GM21737 (cell line): Measurements from ENCODE around the gene PCDH9.
"Not testable (repeated sequence)": the region's sequence is repeated elsewhere in the genome, so short reads cannot be mapped to it uniquely, and the experiment has no call there.

Source experiments
- ATAC-seq: cut with Tn5 transposase; IDR thresholded peaks from one replicate; pipeline ENCODE4 v1.9.1; 2021; ENCODE audit warnings: mild to moderate bottlenecking, moderate library complexity; ENCODE audit not compliant: unreplicated experiment

Gene PCDH9

GRCh38 chr13:67134417-67135129 lies 95.6 kb downstream of the PCDH9 start:
- peak; percentile 59 for ATAC-seq

- ATAC-seq = no peak
Observed at GRCh38 chr13:67133476-67133875, 96.7 kb downstream of the PCDH9 start.

GRCh38 chr13:67131393-67131792 lies 98.7 kb downstream of the PCDH9 start:
- no peak for ATAC-seq

- ATAC-seq = no peak
Observed at GRCh38 chr13:67130444-67130843, 99.7 kb downstream of the PCDH9 start.

DNA sequence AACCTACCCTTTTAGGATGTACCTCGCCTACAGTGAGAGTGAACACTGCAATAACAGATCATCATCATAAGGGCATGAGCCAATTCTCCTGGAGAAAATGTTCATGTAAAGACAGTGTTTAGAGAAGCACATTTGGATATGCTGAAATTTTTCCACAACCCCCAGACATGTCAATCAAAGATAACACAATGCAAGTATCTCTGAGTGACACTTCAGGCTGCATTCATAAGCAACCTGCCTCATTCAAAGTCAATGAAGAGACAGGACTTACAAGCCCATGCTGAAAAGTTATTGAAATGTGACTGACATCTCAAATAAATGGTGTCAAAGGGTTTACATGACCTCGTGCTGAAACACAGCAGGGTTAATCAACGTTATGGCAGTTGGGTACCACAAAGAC lies 102.0 kb downstream of the PCDH9 start:
- ATAC-seq = no peak

- ATAC-seq = no peak
Observed at GRCh38 chr13:67125681-67126080, 104.5 kb downstream of the PCDH9 start.

- ATAC-seq = no peak
Observed at GRCh38 chr13:67123165-67123564, 107.0 kb downstream of the PCDH9 start.

DNA sequence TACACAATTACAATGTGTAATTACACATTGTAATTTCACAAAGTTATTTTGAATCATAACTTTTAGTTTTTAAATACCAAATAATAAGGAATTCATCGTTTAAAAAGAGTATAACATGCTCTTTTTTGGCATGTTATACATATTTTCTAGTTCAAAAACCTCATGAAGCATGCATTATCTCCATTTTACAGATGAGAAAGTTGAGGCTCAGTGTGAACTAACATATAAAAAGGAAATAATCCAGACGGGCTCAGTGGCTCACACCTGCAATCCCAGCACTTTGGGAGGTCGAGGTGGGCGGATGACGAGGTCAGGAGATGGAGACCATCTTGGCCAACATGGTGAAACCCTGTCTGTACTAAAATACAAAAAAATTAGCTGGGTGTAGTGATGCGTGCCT lies 107.9 kb downstream of the PCDH9 start:
- ATAC-seq = no peak

- ATAC-seq = no peak
Observed at GRCh38 chr13:67120872-67121531, 109.1 kb downstream of the PCDH9 start.

- no peak for ATAC-seq
Observed at GRCh38 chr13:67119481-67119894, 110.6 kb downstream of the PCDH9 start.

GRCh38 chr13:67118277-67118676 lies 111.9 kb downstream of the PCDH9 start:
- ATAC-seq = no peak

DNA sequence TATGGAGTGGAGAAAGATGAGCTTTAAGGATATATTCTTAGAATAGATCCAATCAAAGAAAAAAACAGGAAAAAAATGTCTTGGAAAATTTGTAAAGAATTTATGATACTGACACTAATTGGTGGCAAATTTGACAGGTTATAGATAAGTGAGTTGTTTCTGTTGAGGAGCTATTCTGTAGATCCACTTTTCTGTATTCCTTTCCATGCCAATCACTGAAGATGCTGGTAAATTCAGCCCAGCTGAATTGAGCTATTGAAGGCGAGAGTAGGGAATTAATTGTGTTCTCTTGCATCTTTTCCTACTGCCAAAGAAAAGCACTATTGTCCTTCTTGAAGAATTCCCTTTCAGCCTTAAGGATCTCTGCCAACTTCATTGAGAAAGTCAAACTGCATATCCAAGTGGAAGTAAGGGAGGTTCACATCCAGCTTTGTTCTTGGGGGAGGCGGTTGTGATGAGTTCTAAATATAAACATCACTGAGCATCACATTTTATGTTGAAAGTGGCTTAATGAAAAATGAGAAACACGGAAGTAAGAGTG lies 113.1 kb downstream of the PCDH9 start:
- ATAC-seq = no peak

DNA sequence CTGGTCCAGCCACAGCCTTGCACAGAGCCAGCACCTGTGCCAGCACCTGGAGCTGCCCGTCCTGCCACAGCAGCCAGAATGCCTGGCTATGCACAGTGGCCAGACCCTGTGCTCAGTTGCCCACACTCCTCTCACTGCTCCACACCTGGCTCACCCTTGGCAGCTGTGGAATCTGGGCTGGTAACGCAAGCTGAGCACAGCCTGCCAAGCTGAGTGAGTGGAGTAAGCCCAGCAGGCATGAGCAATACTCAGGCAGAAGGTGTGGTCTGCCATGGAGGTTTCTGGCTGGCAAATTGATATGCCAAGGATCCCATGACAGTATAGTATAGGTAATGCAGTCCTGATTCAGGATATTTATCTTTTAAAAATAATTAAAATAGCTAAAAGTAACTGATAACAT lies 122.2 kb downstream of the PCDH9 start:
- no peak for ATAC-seq

- no peak for ATAC-seq
Observed at GRCh38 chr13:67106502-67107057, 123.6 kb downstream of the PCDH9 start.

GRCh38 chr13:67101730-67102467 lies 128.2 kb downstream of the PCDH9 start:
- ATAC-seq = no peak

DNA sequence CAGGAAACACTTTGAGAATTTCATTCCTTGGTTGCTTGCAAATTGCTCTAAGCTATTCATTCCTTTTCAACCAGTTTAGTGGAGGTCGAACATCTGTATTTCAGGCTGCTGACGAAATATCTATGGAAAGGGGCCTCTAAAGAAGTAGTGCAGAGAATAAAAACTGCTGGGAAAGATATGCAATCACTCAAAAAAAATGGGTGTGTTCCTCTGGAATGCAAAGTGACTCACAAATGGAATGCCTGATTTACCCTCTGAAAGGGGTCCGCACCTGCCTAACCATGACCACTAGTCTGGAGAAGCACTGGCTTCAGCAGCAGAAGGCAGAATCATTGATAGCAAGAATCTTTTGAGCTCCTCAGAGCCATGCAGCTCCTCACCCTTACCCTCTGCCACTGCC lies 129.4 kb downstream of the PCDH9 start:
- ATAC-seq = no peak

DNA sequence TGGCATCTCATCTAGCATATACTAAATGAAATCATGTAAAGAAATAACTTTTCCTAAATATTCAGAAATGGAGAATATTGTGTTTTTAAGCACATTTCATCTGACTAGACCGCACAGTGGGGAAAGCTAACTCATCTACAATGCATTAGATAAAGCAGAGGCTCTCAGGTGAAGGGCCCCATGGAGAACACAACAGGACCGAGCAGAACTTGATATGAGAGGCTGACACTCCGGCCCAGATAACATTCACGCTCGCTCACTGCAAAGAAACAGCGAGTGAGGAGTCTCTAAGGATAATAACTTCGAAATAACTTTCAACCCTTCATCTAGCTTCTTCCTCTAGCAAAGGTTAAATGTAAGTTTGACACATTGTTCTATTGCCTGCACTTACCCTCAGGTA lies 130.6 kb downstream of the PCDH9 start:
- ATAC-seq = no peak

DNA sequence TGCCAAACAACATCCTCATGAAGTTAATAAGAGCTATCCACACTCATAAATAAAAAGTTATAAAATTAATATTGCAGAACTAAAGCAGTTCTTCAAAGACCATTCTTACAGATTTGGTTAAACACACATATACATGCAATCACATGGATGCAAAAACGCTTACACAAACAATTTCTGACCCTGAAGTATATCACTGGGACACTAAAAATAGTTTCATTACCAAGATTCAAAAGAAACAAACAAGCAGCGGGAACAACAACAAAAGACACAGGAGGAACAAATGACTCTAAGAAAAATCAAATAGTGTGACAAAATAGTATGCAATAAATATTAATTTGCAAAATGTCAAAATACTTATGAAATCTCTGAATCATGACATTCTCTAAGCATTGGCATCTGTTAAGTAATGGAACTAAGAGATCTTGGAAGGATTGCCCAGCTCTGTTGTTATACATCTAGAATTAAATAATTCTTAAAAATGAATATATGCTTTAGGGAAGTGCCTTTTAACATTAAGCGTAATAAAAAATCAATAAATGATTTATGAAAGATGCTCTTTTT lies 132.2 kb downstream of the PCDH9 start:
- no peak for ATAC-seq

GRCh38 chr13:67096893-67097292 lies 133.2 kb downstream of the PCDH9 start:
- not testable (repeated sequence) for ATAC-seq

GRCh38 chr13:67096418-67096817 lies 133.7 kb downstream of the PCDH9 start:
- no peak for ATAC-seq

DNA sequence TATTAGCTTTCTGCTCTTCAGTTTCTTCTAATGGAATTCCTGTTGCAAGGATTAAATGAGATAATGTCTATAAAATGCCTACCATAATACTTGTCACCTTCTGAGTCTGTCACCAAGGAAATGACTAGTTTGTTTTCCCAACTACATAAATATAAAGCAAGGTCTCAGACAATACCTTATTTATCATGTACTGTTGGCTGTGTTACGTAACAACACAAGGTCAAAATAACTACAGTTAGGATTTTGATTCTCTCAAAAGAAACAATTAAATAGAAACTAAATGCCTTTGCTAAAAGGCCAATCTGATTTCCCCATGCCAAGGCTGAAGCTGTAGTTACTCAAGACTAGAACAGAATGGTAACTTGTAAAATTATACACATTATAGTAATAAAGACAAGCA lies 134.5 kb downstream of the PCDH9 start:
- ATAC-seq = no peak
